PC-3 (cell line): ENCODE results near the gene THOC1. TPM values are rescaled to one million over a fixed set of nuclear protein-coding genes. Genes with fewer than 3 reads are reported as not detected.
A peak's percentile ranks its signal among the peaks of the same experiment; 100 is the strongest.
"Not testable (repeated sequence)": the region's sequence is repeated elsewhere in the genome, so short reads cannot be mapped to it uniquely, and the experiment has no call there.

Experiments used
- ATAC-seq: fragments of 200-7000 bp; cut with Tn5 transposase; 2 replicates; pipeline ENCODE4 v1.9.1; 2020; ENCODE audit warnings: mild to moderate bottlenecking, moderate library complexity
- BruUV-seq: library from RNA; stranded (reverse); fragments of 400-500 nt; replicated peaks from 2 replicates; lab custom pipeline; 2021; lab: Mats Ljungman, UMichigan
- CTCF ChIA-PET: fragments of 300-600 bp; sonication (Branson Sonifier 250); formaldehyde crosslinking; loops from one replicate; lab custom pipeline; 2022; ENCODE audit warnings: antibody characterized with exemption; lab: Charles Lee
- POLR2A ChIA-PET: fragments of 300-600 bp; sonication (Branson Sonifier 250); formaldehyde crosslinking; loops from one replicate; lab custom pipeline; 2022; ENCODE audit warnings: antibody characterized with exemption; ENCODE audit not compliant: unreplicated experiment; lab: Charles Lee
- DNase-seq: peaks from one replicate; pipeline ENCODE4 v3.0.0-alpha.2; 2015
- H2AFZ ChIP-seq: fragments of 300-600 bp; sonication (generic); 2 replicates; pipeline ENCODE4 v1.6.0; 2016; ENCODE audit warnings: antibody characterized with exemption, low read length
- H3F3A ChIP-seq: fragments of 300-600 bp; sonication (generic); one replicate; pipeline ENCODE4 v1.6.0; 2017; ENCODE audit warnings: antibody characterized with exemption, low read length, control low read depth, mild to moderate bottlenecking; ENCODE audit not compliant: unreplicated experiment
- H3K27ac ChIP-seq: fragments of 300-600 bp; sonication (generic); 2 replicates; pipeline ENCODE4 v1.5.1; 2016; ENCODE audit warnings: mild to moderate bottlenecking, low read length
- H3K27me3 ChIP-seq: fragments of 300-600 bp; sonication (generic); 2 replicates; pipeline ENCODE4 v1.6.1; 2016; ENCODE audit warnings: low read length, mixed read lengths
- H3K36me3 ChIP-seq: fragments of 300-600 bp; sonication (generic); 2 replicates; pipeline ENCODE4 v1.6.1; 2016; ENCODE audit warnings: low read depth, mixed run types, low read length, mixed read lengths
- H3K4me1 ChIP-seq: fragments of 300-600 bp; sonication (generic); 2 replicates; pipeline ENCODE4 v1.5.1; 2016; ENCODE audit warnings: low read length; ENCODE audit not compliant: insufficient read depth
- H3K4me2 ChIP-seq: fragments of 300-600 bp; sonication (generic); 2 replicates; pipeline ENCODE4 v1.6.0; 2016; ENCODE audit warnings: low read length
- H3K4me3 ChIP-seq: fragments of 300-600 bp; sonication (generic); 2 replicates; pipeline ENCODE4 v1.5.1; 2016; ENCODE audit warnings: mild to moderate bottlenecking, low read length, mixed read lengths
- H3K79me2 ChIP-seq: fragments of 300-600 bp; sonication (generic); 2 replicates; pipeline ENCODE4 v1.6.1; 2017; ENCODE audit warnings: low read length, mixed read lengths
- H3K9ac ChIP-seq: fragments of 300-600 bp; sonication (generic); 2 replicates; pipeline ENCODE4 v1.6.0; 2016; ENCODE audit warnings: mild to moderate bottlenecking, low read length
- H3K9me2 ChIP-seq: fragments of 300-600 bp; sonication (generic); replicated peaks from 2 replicates; pipeline ENCODE4 v1.6.1; 2016; ENCODE audit warnings: mixed run types, low read length, mixed read lengths
- H3K9me3 ChIP-seq: fragments of 300-600 bp; sonication (generic); 2 replicates; pipeline ENCODE4 v1.6.1; 2016; ENCODE audit warnings: low read length, mixed read lengths
- H4K20me1 ChIP-seq: fragments of 300-600 bp; sonication (generic); 2 replicates; pipeline ENCODE4 v1.6.1; 2016; ENCODE audit warnings: low read length, mixed read lengths
- CTCF ChIP-seq: fragments of 300-600 bp; sonication (generic); conservative IDR thresholded peaks from 2 replicates; pipeline ENCODE4 v1.5.1; 2017; ENCODE audit warnings: antibody characterized with exemption, low read depth, mild to moderate bottlenecking, low read length
- EZH2 ChIP-seq: fragments of 300-600 bp; sonication (generic); IDR thresholded peaks from one replicate; pipeline ENCODE4 v1.6.1; 2017; ENCODE audit warnings: antibody characterized with exemption, mild to moderate bottlenecking, low read length; ENCODE audit not compliant: unreplicated experiment
- EZH2phosphoT487 ChIP-seq: fragments of 300-600 bp; sonication (generic); IDR thresholded peaks from 2 replicates; pipeline ENCODE4 v1.6.1; 2018; ENCODE audit warnings: mild to moderate bottlenecking, antibody characterized with exemption, low read length, borderline replicate concordance
- intact Hi-C: fragments of 100-400 bp; cut with micrococcal nuclease; formaldehyde crosslinking; loops from 2 replicates; pipeline ENCODE4 v1.9.0; 2023
- total RNA-seq: library from RNA; depleted of rRNA; stranded (reverse); fragments of >200 nt; gene quantifications from 2 replicates; pipeline ENCODE4 v1.2.3, GENCODE V29; 2014

The THOC1 gene
- total RNA-seq, 1 experiment from 2014 or later: 43.5 TPM

- no peaks in the 10 kb centered on the region for H4K20me1 ChIP-seq
- no peaks in the 10 kb centered on the region for H3K36me3 ChIP-seq
- ChIA-PET CTCF (no interaction called here), POLR2A (no interaction called here)
- no peak overlapping the region for H3K27ac ChIP-seq
- TF ChIP-seq CTCF (no peak), EZH2 (no peak), EZH2phosphoT487 (no peak)
- H2AFZ ChIP-seq: no peak overlapping the region
- H3K9me2 ChIP-seq: no peaks in the 10 kb centered on the region
- DNase-seq: no peak
- H3K4me2 ChIP-seq: no peak overlapping the region
- BruUV-seq: no TSS peak
- no peaks in the 10 kb centered on the region for H3K9me3 ChIP-seq
- no peak overlapping the region for H3K4me3 ChIP-seq
- no peaks in the 10 kb centered on the region for H3K4me1 ChIP-seq
- H3K27me3 ChIP-seq: peaks cover 63% of the 10 kb centered on the region
- intact Hi-C loops: no loop called here
- H3F3A ChIP-seq: no peaks in the 10 kb centered on the region
- no peak for ATAC-seq
- H3K79me2 ChIP-seq: no peaks in the 10 kb centered on the region
- H3K9ac ChIP-seq: no peak overlapping the region
Measured at GRCh38 chr18:294566-294965, 26.7 kb upstream of the THOC1 start.

GRCh38 chr18:293536-293935 lies 25.7 kb upstream of the THOC1 start:
- intact Hi-C loops: no loop called here
- H3F3A ChIP-seq: no peaks in the 10 kb centered on the region
- H4K20me1 ChIP-seq: no peaks in the 10 kb centered on the region
- no peak for ATAC-seq
- TF ChIP-seq CTCF (no peak), EZH2phosphoT487 (no peak), EZH2 (no peak)
- CTCF ChIA-PET: no interaction called here
- no peak overlapping the region for H3K4me3 ChIP-seq
- H3K27me3 ChIP-seq: peaks cover 55% of the 10 kb centered on the region
- H3K27ac ChIP-seq: no peak overlapping the region
- BruUV-seq: no TSS peak
- H3K4me1 ChIP-seq: no peaks in the 10 kb centered on the region
- no peaks in the 10 kb centered on the region for H3K36me3 ChIP-seq
- H3K79me2 ChIP-seq: no peaks in the 10 kb centered on the region
- H3K9me3 ChIP-seq: no peaks in the 10 kb centered on the region
- POLR2A ChIA-PET: no interaction called here
- H3K4me2 ChIP-seq: no peak overlapping the region
- no peaks in the 10 kb centered on the region for H3K9me2 ChIP-seq
- no peak overlapping the region for H2AFZ ChIP-seq
- DNase-seq: no peak
- no peak overlapping the region for H3K9ac ChIP-seq

GRCh38 chr18:292271-292670 lies 24.4 kb upstream of the THOC1 start:
- peak; percentile 47; the same call in 1 of the 2 replicates for TF ChIP-seq CTCF
- TF ChIP-seq EZH2phosphoT487: no peak
- H2AFZ ChIP-seq: peak overlapping the region; percentile 37; the same call in 1 of the 2 replicates
- ATAC-seq (0 out of 2 replicates have a peak, but pooled peaks have one; percentile 31), DNase-seq (no peak)
- intact Hi-C loops: no loop called here
- H3F3A ChIP-seq: no peaks in the 10 kb centered on the region
- BruUV-seq: no TSS peak
- no peaks in the 10 kb centered on the region for H3K9me2 ChIP-seq
- POLR2A ChIA-PET: no interaction called here
- H3K36me3 ChIP-seq: no peaks in the 10 kb centered on the region
- H4K20me1 ChIP-seq: no peaks in the 10 kb centered on the region
- H3K9ac ChIP-seq: no peak overlapping the region
- no peaks in the 10 kb centered on the region for H3K79me2 ChIP-seq
- no peaks in the 10 kb centered on the region for H3K4me1 ChIP-seq
- no peak overlapping the region for H3K4me3 ChIP-seq
- no peaks in the 10 kb centered on the region for H3K9me3 ChIP-seq
- CTCF ChIA-PET: no interaction called here
- H3K27ac ChIP-seq: no peak overlapping the region
- H3K4me2 ChIP-seq: peak overlapping the region; percentile 17
- peaks cover 48% of the 10 kb centered on the region for H3K27me3 ChIP-seq

GRCh38 chr18:289970-290369 lies 22.1 kb upstream of the THOC1 start:
- H2AFZ ChIP-seq, DNase-seq, H3F3A ChIP-seq, H3K36me3 ChIP-seq, H3K27ac ChIP-seq, H3K4me1 ChIP-seq, BruUV-seq, H3K79me2 ChIP-seq, H3K4me3 ChIP-seq, H4K20me1 ChIP-seq, H3K9me2 ChIP-seq, POLR2A ChIA-PET, H3K9me3 ChIP-seq, H3K4me2 ChIP-seq, CTCF ChIA-PET, H3K9ac ChIP-seq, ATAC-seq: not testable (repeated sequence)
- H3K27me3 ChIP-seq: peaks cover 26% of the 10 kb centered on the region
- intact Hi-C loops: loop anchor here (5.0 kb wide), 1 partner anchor 187 kb away; no protein-coding TSS in a partner anchor
